GM12873 (cell line): ENCODE results near the gene NUAK1.

Source experiments
- TF ChIP-seq, protein P1 (sequence below): IDR thresholded peaks from 2 replicates; pipeline ENCODE4 v1.5.1; 2012; ENCODE audit warnings: low read depth, mild to moderate bottlenecking, moderate library complexity, low read length, control low read depth; ENCODE audit not compliant: insufficient read depth; ENCODE audit errors: missing control alignments

NUAK1 gene

DNA sequence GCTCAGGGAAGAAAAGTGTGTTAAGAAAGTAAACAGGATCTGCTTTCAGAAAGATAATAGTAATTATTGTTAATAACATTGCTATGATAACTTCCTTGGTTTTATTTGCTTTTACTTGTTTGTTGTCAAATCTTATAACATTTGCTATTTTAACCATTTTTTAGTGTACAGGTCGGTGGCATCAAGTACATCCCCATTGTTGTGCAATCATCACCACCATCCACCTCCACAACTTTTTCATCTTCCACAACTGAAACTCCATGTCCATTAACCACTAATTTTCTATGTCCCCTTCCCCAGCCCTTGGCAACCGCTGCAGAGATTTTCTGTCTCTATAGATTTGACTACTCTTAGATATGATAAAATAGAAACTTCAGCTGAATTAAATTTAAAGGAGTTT is 22.7 kb upstream of the NUAK1 start:
- TF ChIP-seq, protein P1, sequence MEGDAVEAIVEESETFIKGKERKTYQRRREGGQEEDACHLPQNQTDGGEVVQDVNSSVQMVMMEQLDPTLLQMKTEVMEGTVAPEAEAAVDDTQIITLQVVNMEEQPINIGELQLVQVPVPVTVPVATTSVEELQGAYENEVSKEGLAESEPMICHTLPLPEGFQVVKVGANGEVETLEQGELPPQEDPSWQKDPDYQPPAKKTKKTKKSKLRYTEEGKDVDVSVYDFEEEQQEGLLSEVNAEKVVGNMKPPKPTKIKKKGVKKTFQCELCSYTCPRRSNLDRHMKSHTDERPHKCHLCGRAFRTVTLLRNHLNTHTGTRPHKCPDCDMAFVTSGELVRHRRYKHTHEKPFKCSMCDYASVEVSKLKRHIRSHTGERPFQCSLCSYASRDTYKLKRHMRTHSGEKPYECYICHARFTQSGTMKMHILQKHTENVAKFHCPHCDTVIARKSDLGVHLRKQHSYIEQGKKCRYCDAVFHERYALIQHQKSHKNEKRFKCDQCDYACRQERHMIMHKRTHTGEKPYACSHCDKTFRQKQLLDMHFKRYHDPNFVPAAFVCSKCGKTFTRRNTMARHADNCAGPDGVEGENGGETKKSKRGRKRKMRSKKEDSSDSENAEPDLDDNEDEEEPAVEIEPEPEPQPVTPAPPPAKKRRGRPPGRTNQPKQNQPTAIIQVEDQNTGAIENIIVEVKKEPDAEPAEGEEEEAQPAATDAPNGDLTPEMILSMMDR = no peak

DNA sequence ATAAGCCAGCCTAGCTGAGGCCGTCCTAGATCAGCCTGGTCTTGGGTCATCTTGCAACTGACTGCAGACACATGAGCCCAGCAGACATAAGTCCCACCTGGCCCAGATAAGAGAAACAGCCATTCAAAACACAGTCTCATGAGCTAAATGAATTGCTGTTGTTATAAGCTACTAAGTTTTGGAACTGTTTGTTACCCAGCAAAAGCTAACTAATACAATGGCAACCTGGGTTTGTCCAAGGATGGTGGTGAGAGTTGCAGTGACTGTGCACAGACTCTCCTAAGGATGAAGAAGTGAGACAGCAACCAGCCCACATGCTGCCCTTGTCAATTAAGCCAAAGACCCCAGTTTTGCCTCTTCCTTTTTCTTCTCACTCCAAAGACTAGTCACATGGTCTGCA is 22.2 kb upstream of the NUAK1 start:
- TF ChIP-seq, protein P1 = no peak

DNA sequence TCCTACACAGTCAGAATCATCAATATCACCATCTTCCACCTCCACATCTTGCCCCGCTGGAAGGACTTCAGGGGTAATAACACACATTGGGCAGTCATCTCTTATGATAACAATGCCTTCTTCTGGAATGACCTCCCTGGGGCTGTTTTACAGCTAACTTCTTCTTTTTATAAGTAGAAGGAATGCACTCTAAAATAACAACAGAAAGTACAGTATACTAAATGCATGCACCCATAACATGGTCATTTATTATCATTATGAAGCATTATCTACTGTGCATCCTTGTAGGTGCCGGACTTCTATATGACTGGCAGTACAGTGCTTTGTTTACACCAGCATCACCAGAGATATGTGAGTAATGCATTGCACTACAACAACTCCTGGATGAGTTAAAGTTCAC is 19.0 kb upstream of the NUAK1 start:
- TF ChIP-seq, protein P1 = no peak

DNA sequence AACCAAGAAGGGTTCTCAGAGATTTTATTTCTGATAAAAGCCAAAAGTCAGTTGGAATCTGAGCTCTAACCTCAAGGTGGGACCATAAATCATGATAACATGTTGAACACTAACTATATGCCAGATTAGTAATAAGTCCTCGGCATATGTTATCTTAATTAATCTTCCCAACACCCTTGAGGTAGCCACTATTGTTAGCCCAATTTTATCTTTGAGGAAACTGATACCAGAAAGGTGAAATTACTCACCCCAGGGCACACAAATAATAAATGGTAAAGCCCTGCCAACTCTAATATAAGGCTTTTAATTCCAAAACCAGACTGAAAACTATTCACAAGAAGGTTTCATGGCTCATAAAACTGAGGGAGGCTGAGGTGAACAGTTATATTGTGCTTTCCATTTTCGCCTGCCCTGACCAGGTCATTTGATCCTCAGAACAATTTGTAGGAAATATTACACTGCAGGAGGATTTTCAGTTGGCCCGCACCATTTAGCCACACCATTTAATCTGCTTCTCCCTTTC is 16.1 kb upstream of the NUAK1 start:
- TF ChIP-seq, protein P1 = no peak

DNA sequence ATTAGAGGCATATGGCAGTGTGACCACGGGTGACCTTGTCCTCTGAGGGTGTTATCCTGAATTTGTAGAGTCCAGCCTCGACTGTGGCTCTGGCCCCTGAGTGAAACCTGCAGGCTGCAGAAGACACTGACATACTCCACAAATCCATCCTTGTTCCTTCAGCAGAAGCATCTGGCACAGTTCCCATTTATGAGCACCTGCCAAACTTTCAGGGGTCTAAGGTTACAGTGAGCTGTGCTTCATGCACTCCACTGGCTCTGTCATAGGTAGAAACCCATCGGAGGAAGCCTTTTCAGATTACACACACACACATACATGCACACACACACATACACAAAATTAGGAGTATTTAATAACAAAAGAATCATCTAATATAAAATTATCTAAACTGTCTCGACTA is 13.6 kb upstream of the NUAK1 start:
- TF ChIP-seq, protein P1 = no peak

DNA sequence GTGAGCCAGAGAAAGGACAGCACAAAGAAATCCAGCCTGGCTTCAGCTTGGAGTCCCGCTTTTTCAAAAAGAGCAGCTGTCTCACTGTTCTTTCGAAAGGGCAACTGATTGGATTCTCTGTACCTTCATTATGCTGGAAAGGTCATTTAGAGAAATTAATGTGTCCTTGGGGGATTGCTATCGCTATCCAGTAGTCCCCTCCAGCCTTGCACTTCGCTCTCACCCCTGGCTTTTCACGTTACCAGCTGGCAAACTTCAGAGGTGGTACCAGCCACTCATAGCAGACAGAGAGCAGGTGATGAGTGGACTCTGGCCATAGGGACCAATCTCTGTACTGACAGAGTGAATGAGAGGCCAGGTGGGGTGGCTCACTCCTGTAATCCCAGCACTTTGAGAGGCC is 11.8 kb upstream of the NUAK1 start:
- TF ChIP-seq, protein P1 = no peak

DNA sequence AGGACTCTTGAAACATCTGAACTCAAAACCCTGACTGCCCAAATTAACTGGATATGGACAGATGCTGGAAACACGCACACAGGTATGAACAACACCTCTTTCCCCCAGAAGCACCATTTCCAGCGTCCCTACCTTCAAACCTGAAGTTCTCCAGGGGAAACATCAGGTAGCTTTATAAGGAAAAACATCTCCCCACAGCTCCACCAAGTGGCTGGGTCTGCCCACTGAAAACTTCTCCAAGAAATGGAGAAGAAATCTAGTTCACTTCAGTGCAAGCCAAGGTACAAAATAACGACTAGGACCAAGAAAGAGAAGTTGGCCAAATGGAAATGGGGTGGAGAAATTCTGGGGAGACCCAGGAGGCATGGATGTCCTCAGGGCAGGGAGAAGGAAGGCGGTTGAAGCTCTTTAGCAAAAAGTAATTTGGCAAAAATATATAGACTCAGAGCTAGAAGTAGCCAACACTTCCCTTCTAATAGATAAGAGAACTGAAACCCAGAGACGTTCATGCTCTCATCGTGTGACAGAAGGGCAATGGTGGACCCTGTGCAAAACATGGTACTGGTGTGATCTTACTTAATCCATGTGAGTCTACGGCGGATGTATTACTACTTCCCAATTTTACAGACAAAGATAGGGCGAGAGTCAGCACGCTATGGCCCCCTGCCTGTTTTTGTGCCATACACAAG is 10.5 kb upstream of the NUAK1 start:
- TF ChIP-seq, protein P1 = peak; percentile 43
